Lower lobe of right lung (tissue), 2 donors: ENCODE data around the gene TEPSIN. TPM values are rescaled to one million over a fixed set of nuclear protein-coding genes. Genes with fewer than 3 reads are reported as not detected.

ENCODE experiments used
- ATAC-seq, 2 donors: fragments of 200-7000 bp; cut with Tn5 transposase; one replicate each; pipeline ENCODE4 v1.9.1; 2020 to 2022; ENCODE audit warnings: mild to moderate bottlenecking in 2 of 2, moderate library complexity in 2 of 2
- DNase-seq: peaks from one replicate; pipeline ENCODE4 v3.0.0-alpha.2; 2020
- H3K27ac ChIP-seq: fragments of 200-600 bp; one replicate; pipeline ENCODE4 v1.8.0; 2022
- H3K27me3 ChIP-seq: fragments of 200-600 bp; one replicate; pipeline ENCODE4 v1.8.0; 2022; ENCODE audit warnings: low read depth
- H3K36me3 ChIP-seq: fragments of 200-600 bp; one replicate; pipeline ENCODE4 v1.8.0; 2022; ENCODE audit warnings: mild to moderate bottlenecking
- H3K4me1 ChIP-seq: fragments of 200-600 bp; one replicate; pipeline ENCODE4 v1.8.0; 2022
- H3K4me3 ChIP-seq: fragments of 200-600 bp; one replicate; pipeline ENCODE4 v1.8.0; 2022; ENCODE audit warnings: mild to moderate bottlenecking
- H3K9me3 ChIP-seq: fragments of 200-600 bp; one replicate; pipeline ENCODE4 v1.8.0; 2022
- intact Hi-C: fragments of 100-400 bp; cut with DNase I; formaldehyde crosslinking; loops from one replicate; pipeline ENCODE4 v1.11.0; 2022
- total RNA-seq: library from RNA; stranded (reverse); fragmentation: NEBNext Ultra II Directional; extraction: Animal tissue kit (Norgen Biotek cat#: 25700); gene quantifications from one replicate; pipeline ENCODE4 v1.2.1, GENCODE V29; 2021
- TF ChIP-seq, protein P1 (sequence below): fragments of 200-600 bp; IDR thresholded peaks from one replicate; pipeline ENCODE4 v1.8.0; 2022; ENCODE audit warnings: antibody characterized with exemption, mild to moderate bottlenecking
- donor health status: DM: no; HTN: yes; CAD: no; lungs with severe emphysema.

The TEPSIN gene
- total RNA-seq, 1 donor from 2014 or later, result 43.2 TPM

DNA sequence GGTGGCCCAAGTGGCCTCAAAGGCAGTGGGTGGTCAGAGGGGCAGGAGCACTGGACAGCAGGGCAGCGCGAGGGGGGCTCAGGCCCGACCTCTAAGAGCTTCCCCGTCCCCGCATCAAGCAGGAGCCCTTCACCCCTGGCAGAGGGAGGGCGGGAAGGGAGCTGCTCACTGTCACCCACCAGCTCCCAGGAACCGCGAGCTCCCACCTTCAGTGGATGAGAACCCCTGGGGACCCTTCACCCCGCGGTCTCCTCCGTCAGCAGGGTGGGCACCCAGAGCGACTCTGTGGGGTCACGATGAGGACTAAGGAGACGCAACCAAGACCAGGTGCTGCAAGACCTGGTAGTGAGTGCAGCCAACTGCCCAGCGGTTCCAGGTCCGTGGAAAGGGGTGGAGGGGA lies 29.7 kb downstream of the TEPSIN start:
- DNase-seq, result no peak
- no peak overlapping the region for H3K4me3 ChIP-seq
- TF ChIP-seq, protein P1, sequence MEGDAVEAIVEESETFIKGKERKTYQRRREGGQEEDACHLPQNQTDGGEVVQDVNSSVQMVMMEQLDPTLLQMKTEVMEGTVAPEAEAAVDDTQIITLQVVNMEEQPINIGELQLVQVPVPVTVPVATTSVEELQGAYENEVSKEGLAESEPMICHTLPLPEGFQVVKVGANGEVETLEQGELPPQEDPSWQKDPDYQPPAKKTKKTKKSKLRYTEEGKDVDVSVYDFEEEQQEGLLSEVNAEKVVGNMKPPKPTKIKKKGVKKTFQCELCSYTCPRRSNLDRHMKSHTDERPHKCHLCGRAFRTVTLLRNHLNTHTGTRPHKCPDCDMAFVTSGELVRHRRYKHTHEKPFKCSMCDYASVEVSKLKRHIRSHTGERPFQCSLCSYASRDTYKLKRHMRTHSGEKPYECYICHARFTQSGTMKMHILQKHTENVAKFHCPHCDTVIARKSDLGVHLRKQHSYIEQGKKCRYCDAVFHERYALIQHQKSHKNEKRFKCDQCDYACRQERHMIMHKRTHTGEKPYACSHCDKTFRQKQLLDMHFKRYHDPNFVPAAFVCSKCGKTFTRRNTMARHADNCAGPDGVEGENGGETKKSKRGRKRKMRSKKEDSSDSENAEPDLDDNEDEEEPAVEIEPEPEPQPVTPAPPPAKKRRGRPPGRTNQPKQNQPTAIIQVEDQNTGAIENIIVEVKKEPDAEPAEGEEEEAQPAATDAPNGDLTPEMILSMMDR, result no peak
- no peaks in the 10 kb centered on the region for H3K4me1 ChIP-seq
- H3K27me3 ChIP-seq, result no peaks in the 10 kb centered on the region
- intact Hi-C loops, result no loop called here
- no peaks in the 10 kb centered on the region for H3K9me3 ChIP-seq
- no peaks in the 10 kb centered on the region for H3K36me3 ChIP-seq
- ATAC-seq, result no peak
- no peak overlapping the region for H3K27ac ChIP-seq

DNA sequence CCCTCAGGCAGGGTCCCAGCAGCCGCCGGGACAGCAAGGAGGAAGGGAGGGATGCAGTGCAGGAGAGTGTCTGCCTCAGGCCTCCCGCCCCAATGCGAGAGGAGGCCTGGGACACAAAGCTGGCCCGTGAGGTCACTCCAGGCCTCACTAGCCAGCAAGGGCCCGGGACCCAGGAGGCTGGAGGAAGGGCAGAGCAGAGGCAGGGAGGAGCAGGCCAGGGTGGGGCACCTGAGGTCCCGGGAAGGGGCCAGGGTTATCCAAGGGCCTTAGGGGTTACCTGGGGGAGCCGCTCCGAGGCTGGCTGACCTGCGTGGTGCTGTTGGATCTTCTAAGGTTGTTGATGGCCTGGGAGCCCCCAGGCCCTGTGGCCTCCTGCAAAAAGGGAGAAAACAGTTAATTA lies 30.2 kb downstream of the TEPSIN start:
- Histone ChIP-seq H3K4me3 (no peak overlapping the region), H3K9me3 (no peaks in the 10 kb centered on the region), H3K36me3 (no peaks in the 10 kb centered on the region), H3K27ac (no peak overlapping the region), H3K4me1 (no peaks in the 10 kb centered on the region), H3K27me3 (no peaks in the 10 kb centered on the region)
- DNase-seq, result no peak
- intact Hi-C loops, result no loop called here
- TF ChIP-seq, protein P1, result no peak
- ATAC-seq, result no peak

DNA sequence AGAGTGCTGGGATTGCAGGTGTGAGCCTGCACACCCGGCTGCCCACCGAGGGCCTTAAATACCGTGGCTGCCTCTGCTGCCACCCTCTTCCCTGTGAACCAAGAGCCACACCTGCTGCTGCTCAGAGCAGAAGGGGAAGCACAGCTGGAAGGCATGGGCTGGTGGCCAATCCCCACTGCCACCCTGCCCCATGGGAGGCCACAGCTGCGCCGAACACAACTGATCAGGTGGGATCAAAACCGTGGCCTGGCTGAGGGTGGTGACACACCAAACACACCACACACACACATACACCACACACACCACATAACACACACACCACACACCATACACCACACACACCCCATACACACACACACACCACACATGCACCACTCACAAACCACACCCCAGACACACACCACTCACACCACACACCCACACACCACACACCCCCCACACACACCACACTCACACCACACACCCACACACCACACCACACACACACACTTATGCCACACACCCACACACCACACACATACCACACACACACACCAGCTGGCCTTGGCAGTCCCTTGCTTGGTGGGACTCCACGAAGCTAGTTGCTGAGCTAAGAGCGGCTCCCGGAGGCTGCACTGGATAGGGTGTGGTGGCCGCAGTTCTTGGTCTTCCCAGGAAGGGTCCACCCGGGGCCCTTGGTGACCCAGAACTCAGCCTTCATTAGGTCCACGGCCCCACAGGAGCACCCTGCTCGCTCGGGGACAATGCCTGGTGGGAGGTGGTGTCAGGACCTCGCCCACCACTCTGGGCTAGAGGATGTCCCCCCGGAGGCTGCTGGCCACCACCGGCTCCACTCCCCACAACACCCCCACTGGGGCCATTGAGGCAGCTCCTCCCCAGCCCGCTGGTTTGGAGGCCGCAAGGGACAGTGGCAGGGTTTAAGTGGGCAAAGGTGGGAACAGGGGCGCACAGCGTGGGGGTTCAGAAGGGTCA lies 31.0 kb downstream of the TEPSIN start:
- TF ChIP-seq, protein P1, result no peak
- no peak overlapping the region for H3K27ac ChIP-seq
- intact Hi-C loops, result no loop called here
- H3K9me3 ChIP-seq, result no peaks in the 10 kb centered on the region
- H3K4me1 ChIP-seq, result no peaks in the 10 kb centered on the region
- H3K36me3 ChIP-seq, result no peaks in the 10 kb centered on the region
- DNase-seq (no peak), ATAC-seq (no peak)
- no peaks in the 10 kb centered on the region for H3K27me3 ChIP-seq
- H3K4me3 ChIP-seq, result no peak overlapping the region

DNA sequence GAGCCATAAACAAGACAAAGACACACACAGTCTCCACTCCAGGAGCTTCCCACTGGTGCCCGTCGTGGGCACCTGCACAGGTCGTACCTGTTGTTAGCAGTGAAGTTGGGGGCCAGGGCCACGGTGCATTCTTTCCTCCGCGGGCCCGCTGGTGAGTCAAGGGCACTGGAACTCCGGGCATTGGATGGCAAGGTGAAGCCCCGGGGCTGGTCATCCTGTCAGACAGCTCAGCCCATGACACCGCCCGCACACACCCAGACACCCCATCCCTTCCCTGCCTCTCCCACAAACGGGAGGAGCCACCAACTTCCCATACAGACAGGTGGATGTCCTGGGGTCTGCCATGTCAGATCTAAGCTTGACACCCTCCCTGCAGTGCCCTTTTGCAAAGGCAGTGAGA lies 32.2 kb downstream of the TEPSIN start:
- H3K4me3 ChIP-seq, result no peak overlapping the region
- DNase-seq, result no peak
- H3K27me3 ChIP-seq, result no peaks in the 10 kb centered on the region
- TF ChIP-seq, protein P1, result no peak
- no peaks in the 10 kb centered on the region for H3K36me3 ChIP-seq
- ATAC-seq, result no peak
- no peak overlapping the region for H3K27ac ChIP-seq
- intact Hi-C loops, result no loop called here
- no peaks in the 10 kb centered on the region for H3K9me3 ChIP-seq
- H3K4me1 ChIP-seq, result no peaks in the 10 kb centered on the region

DNA sequence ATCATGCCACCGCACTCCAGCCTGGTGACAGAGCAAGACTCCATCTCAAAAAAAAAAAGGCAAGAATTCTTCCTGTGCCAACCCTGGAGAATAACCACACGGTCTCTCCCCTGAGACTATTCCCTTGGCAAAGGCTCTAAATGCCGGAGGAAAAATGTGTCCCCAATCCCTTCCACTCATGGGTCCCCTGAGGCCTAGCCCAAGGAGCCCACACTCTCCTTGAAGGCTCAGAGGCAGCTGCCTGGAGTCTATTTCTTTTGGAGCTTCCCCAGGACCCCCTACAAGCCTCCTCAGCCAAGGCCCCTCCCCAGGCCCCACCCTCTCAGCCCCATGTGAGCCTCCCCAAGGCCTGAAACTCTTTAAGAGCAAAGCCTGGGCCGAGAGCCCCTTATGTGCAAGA lies 32.7 kb downstream of the TEPSIN start:
- no peaks in the 10 kb centered on the region for H3K9me3 ChIP-seq
- H3K4me3 ChIP-seq, result no peak overlapping the region
- TF ChIP-seq, protein P1, result no peak
- no peak for DNase-seq
- no peaks in the 10 kb centered on the region for H3K4me1 ChIP-seq
- no peak overlapping the region for H3K27ac ChIP-seq
- ATAC-seq, result no peak
- H3K27me3 ChIP-seq, result no peaks in the 10 kb centered on the region
- no peaks in the 10 kb centered on the region for H3K36me3 ChIP-seq
- intact Hi-C loops, result no loop called here
